ENCODE data around the gene AHDC1. TPM values are rescaled to one million over a fixed set of nuclear protein-coding genes. Genes with fewer than 3 reads are reported as not detected.

Gene AHDC1
- total RNA-seq, 2 experiments from 2014 or later = 10.3 to 12.1 TPM

DNA sequence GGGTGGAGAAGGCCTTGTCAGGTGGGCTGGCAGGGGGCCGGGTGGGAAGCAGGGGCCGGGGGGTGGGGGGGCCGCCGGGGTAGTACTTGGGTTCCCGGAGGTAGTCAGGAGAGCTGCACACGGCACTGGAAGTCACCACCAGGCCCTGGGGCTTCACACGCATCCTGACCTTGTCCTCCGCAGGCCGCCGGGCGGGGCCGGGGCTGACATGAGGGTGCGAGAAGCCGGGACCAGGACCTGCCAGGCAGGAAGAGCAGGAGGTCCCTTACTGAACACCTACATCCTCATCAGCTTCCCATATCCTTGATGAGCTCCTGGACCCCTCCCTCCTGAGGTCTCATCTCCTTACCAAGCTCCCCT is 52.0 kb downstream of the AHDC1 start:
- no peak overlapping the region for H3K27ac Mint-ChIP-seq
- peaks cover 3% of the 10 kb centered on the region for H3K36me3 Mint-ChIP-seq (ENCODE audit: low read depth)
- ATAC-seq = no peak
- H3K27me3 Mint-ChIP-seq = no peaks in the 10 kb centered on the region
- intact Hi-C loops (cut with DNase I, micrococcal nuclease) = no loop called here
- peaks cover 14% of the 10 kb centered on the region for H3K4me1 Mint-ChIP-seq
- H3K4me3 Mint-ChIP-seq = no peak overlapping the region
- no peaks in the 10 kb centered on the region for H3K9me3 Mint-ChIP-seq (ENCODE audit: low read depth)
- no peak for DNase-seq
- CTCF ChIA-PET = no interaction called here
- POLR2A ChIA-PET = no interaction called here

DNA sequence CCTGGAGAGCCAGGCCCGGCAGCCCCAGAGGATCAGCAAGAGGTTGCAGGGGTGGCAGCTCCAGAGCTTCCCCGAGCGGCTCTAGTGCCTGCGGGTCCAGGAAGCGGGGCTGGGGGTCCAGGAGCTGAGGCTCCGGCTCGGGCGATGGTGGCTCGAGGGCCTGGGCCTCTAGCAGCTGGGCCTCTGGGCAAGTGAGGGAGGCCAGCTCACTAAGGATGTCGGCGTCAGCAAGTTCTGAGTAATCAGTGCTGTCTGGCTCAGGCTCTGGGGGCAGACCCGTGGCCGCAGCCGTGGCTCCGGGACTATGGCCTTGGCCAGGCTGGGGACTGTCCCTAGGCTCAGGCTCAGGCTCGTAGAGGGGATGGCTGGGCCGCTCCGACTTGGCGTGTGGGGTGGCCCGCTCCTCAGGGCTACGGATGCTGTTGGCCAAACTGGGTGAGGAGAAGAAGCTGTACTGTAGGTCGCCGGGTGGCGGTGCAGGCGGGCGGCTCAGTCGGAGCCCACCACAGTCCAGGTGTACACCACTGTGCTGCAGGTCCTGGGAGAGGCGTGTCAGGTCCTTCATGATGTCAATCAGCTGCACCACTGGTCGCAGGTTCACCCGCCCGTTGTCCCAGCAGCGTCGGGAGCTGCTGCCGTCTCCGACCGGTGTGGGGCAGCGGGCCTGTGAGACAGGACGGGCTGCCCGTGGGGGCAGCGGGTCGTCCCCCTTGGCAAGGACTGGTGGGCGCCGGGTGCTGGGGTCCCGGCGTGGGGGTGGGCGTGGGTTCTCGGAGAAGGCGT is 52.6 kb downstream of the AHDC1 start:
- no peaks in the 10 kb centered on the region for H3K27me3 Mint-ChIP-seq
- no peak for ATAC-seq
- ChIA-PET POLR2A (no interaction called here), CTCF (interaction anchor here (0.8 kb wide), 1 partner anchor 442 kb away, joined by 3 read pairs; no protein-coding TSS in a partner anchor)
- no peak for DNase-seq
- peaks cover 10% of the 10 kb centered on the region for H3K4me1 Mint-ChIP-seq
- peaks cover 3% of the 10 kb centered on the region for H3K36me3 Mint-ChIP-seq (ENCODE audit: low read depth)
- H3K9me3 Mint-ChIP-seq (ENCODE audit: low read depth) = no peaks in the 10 kb centered on the region
- intact Hi-C loops (cut with DNase I, micrococcal nuclease) = no loop called here
- H3K27ac Mint-ChIP-seq = no peak overlapping the region
- H3K4me3 Mint-ChIP-seq = no peak overlapping the region

DNA sequence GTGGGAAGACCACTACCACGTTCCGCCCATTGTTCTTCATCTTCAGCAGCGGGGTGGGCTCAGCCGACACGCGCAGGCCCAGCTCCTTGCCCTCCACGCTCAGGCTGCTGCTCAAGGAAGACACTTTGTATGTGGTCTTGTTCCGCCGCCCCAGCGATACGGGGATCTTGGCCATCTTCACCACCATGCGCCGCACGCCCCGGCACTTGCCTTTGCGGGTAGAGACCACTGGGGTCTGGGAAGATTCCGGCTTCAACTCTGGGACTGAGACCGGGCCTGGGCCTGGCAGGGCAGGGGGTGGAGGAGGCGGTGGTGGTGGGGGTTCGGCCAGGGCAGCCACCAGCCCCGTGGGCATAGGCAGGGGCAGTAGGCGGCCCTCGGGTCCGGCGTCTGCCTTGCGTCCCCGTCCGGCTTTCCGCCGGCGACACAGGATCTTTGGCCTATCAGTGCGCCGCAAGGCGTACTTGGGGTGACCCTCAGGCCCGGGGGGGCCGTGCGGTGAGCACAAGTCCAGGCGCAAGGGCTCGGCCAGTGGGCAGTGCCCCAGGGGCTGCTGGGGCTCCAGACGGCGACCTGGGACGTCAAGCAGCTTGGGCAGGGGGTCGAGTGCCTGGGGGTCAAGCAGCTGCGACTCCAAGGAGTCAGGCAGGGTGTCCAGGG is 53.3 kb downstream of the AHDC1 start:
- no peaks in the 10 kb centered on the region for H3K27me3 Mint-ChIP-seq
- peaks cover 2% of the 10 kb centered on the region for H3K4me1 Mint-ChIP-seq
- DNase-seq (no peak), ATAC-seq (no peak)
- H3K4me3 Mint-ChIP-seq = no peak overlapping the region
- ChIA-PET CTCF (interaction anchor here (0.8 kb wide), 1 partner anchor 442 kb away, joined by 3 read pairs; no protein-coding TSS in a partner anchor), POLR2A (no interaction called here)
- H3K27ac Mint-ChIP-seq = no peak overlapping the region
- peaks cover 3% of the 10 kb centered on the region for H3K36me3 Mint-ChIP-seq (ENCODE audit: low read depth)
- no peaks in the 10 kb centered on the region for H3K9me3 Mint-ChIP-seq (ENCODE audit: low read depth)
- intact Hi-C loops (cut with DNase I, micrococcal nuclease) = no loop called here

DNA sequence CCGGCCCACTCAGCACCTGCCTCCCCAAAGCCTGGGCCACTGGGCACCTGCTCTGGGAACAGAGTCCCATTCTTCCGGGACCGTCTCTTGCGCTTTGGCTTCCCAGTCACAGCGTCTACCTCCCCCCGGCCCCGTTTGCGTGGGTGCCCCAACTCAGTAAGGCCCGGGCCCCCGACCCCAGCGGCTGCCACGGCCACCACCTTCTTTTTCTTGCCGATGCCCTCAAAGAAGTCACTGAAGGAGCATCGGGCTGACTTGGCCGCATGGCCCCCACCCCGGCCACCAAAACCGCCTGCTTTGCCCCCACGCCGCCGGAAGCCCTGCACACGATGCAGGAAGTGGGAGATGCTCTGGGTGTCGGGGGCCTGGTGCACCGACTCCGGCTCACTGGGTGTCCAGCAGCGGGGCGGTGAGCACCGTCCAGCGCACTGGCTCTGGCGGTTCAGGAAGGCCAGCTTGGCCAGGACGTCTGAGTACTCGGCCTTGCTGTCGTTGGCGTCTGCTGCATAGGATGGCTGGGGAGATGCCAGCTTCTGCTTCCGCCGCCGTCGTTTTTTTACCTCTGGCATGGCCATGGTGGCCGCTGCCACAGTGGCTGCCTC is 54.0 kb downstream of the AHDC1 start:
- H3K9me3 Mint-ChIP-seq (ENCODE audit: low read depth) = no peaks in the 10 kb centered on the region
- CTCF ChIA-PET = no interaction called here
- no peaks in the 10 kb centered on the region for H3K27me3 Mint-ChIP-seq

DNA sequence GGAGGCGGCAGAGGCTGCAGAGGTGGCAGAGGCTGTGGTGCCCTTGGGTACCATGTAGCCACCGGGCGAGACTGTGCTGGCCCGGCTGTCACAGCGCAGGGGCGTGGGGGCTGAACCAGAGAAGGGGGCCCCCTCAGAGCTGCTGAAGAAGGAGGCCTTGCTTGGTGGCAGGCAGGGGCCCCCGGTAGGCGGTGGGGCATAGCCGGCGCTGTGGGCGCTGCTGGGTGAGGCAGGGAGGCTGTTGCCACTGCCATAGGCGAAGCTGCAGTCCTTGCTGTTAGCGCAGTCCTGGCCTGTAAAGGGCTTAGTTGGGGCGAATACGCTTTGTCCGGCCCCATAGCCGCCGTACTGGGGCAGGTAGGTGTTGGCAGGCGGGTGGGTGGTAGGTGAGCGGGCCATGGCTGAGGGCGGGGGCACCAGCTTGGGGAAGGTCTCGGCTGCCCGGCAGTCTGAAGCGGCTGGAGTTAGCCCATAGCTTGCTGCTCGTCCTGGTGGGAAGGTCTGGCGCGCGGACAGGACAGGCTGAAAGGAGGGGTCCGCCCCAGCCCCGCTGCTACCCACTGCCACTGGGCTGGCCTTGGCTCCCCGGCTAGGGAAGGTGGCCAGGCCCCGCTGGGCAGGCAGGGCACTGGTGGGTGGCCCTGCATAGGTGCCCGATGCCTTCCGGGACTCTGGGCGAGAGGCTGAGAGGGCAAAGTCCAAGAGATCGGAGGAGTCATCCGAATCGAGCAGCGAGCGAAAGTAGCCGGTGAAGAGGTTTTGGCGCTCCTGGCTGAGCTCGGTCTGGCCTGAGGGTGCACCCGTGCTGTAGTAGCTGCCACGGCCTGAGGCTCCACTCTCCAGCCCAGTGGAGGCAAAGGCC is 54.9 kb downstream of the AHDC1 start:
- CTCF ChIA-PET = interaction anchor here (1.0 kb wide), 1 partner anchor 58 kb away, joined by 3 read pairs; no protein-coding TSS in a partner anchor

More for the DNA sequence above, 54.0 kb downstream of the AHDC1 start:
- intact Hi-C loops (cut with DNase I, micrococcal nuclease) = no loop called here
- H3K36me3 Mint-ChIP-seq (ENCODE audit: low read depth) = peaks cover 3% of the 10 kb centered on the region
- ATAC-seq (no peak), DNase-seq (no peak)
- H3K27ac Mint-ChIP-seq = no peak overlapping the region
- POLR2A ChIA-PET = no interaction called here
- peaks cover under 1% of the 10 kb centered on the region for H3K4me1 Mint-ChIP-seq
- no peak overlapping the region for H3K4me3 Mint-ChIP-seq

DNA sequence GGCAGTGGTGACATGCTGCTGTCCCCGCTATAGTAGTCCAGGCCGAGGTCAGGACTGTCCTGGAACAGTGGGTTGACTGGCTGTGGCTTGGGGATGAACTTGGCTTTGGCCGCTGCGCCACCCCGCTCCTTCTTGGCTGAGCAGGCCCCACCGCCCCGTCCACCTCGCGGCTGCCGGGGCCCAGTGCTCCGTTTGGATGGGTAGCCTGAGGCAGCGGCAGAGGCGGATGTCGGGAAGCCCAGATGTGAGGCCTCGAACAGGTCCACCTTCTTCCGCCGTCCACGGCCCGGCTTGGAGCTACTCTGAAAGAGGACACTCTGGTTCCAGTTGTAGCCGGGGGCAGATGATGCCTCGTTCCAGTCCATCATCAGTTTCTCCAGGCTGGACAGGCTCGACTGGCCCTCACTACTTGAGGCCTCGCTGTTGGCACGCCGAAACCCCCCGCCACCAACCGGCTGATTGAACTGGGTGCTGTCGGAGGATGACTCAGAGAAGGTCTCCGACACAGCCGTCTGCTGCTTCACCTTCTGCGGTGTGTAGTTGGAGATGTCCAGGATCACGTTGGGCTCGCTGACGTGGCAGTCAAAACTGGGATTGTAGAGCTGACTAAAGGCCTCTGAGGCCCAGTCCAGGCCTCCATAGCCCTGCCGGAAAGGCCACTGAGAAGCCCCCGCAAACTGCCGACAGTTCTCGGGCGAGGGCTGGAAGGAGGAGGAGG is 55.6 kb downstream of the AHDC1 start:
- CTCF ChIA-PET = interaction anchor here (1.0 kb wide), 1 partner anchor 58 kb away, joined by 3 read pairs; no protein-coding TSS in a partner anchor
- no peaks in the 10 kb centered on the region for H3K4me1 Mint-ChIP-seq
- H3K4me3 Mint-ChIP-seq = no peak overlapping the region
- intact Hi-C loops (cut with DNase I, micrococcal nuclease) = no loop called here
- H3K9me3 Mint-ChIP-seq (ENCODE audit: low read depth) = no peaks in the 10 kb centered on the region
- peaks cover 3% of the 10 kb centered on the region for H3K36me3 Mint-ChIP-seq (ENCODE audit: low read depth)
- no peak for ATAC-seq
- H3K27ac Mint-ChIP-seq = no peak overlapping the region
- no peak for DNase-seq
- H3K27me3 Mint-ChIP-seq = no peaks in the 10 kb centered on the region
- POLR2A ChIA-PET = no interaction called here

More for the DNA sequence above, 54.9 kb downstream of the AHDC1 start:
- intact Hi-C loops (cut with DNase I, micrococcal nuclease) = no loop called here
- Mint-ChIP-seq H3K36me3 (ENCODE audit: low read depth) (peaks cover 3% of the 10 kb centered on the region), H3K4me1 (no peaks in the 10 kb centered on the region), H3K9me3 (ENCODE audit: low read depth) (no peaks in the 10 kb centered on the region), H3K27me3 (no peaks in the 10 kb centered on the region), H3K4me3 (no peak overlapping the region), H3K27ac (no peak overlapping the region)
- POLR2A ChIA-PET = no interaction called here
- DNase-seq (no peak), ATAC-seq (no peak)

DNA sequence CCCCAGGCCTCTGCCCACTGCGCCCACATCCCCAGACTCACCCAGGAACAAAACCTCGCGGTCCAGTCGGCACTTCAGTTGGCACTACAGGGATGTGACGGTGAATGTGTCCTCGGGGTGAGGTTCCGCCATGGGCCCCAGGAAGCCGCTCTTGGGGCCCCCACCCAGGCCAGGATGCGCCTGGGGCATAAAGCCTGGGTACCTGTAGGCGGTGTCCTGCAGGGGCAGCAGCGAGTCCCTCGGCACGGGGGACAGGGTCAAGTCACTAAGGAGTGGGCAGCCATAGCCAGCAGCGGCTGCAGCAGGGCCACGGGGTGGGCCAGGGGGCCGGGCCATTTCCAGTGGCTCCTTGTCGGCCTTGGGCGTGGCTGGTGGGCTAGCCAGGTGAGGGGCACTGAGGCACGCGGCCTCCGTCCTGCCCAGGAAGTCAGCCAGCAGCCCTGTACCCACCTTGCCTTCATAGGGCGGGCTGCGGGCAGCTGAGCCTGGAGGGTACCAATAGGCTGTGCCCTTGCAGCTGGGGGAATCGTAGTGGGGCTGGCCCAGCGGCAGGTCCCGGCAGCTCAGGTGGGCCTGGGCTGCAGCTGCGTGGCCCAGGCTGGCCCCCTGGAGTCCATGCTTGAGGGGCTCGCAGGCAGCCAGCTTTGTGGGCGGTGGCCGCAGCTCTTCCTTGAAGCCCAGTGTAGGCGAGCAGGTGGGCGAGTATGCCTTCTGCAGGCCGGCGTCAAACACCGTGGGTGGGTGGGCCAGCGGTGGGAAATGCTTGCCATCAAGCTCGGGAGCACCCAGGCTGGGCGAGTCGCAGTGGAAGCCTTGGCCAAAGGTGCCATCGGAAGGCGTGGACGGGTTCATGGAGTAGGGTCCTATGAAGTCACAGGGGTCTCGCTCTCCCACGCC is 56.5 kb downstream of the AHDC1 start:
- Mint-ChIP-seq H3K27ac (no peak overlapping the region), H3K27me3 (no peaks in the 10 kb centered on the region), H3K36me3 (ENCODE audit: low read depth) (peaks cover 3% of the 10 kb centered on the region), H3K4me1 (peaks cover 3% of the 10 kb centered on the region), H3K9me3 (ENCODE audit: low read depth) (no peaks in the 10 kb centered on the region), H3K4me3 (no peak overlapping the region)
- ChIA-PET CTCF (interaction anchor here (0.8 kb wide), 1 partner anchor 9 kb away, joined by 3 read pairs; no protein-coding TSS in a partner anchor), POLR2A (no interaction called here)
- intact Hi-C loops (cut with DNase I, micrococcal nuclease) = no loop called here
- DNase-seq = no peak
- no peak for ATAC-seq

DNA sequence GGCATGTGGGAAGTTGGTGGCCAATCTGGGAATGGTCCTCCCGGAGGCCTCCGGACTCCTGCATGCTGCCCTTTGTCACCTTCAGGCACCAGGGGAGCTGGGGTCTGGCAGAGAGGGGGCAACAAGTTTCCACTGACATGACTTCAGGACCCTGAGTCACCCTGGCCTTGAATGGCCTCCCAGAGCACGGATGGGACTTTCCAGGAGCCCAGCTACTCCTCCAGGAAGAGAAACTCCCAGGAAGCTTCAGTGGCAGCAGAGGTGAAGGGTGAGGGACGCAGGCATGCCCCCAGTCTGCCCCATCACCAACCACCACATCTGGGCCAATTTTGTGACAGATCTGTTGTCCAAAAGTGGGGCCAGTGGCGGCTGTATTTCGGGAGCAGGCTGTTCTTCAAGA is 58.1 kb downstream of the AHDC1 start:
- no peak for ATAC-seq
- Mint-ChIP-seq H3K27ac (no peak overlapping the region), H3K27me3 (no peaks in the 10 kb centered on the region), H3K4me1 (peaks cover 7% of the 10 kb centered on the region), H3K9me3 (ENCODE audit: low read depth) (no peaks in the 10 kb centered on the region), H3K4me3 (no peak overlapping the region), H3K36me3 (ENCODE audit: low read depth) (peaks cover 3% of the 10 kb centered on the region)
- POLR2A ChIA-PET = no interaction called here
- intact Hi-C loops (cut with DNase I, micrococcal nuclease) = no loop called here
- no peak for DNase-seq
- CTCF ChIA-PET = interaction anchor here (1.4 kb wide), 1 partner anchor 11 kb away, joined by 4 read pairs; no protein-coding TSS in a partner anchor

DNA sequence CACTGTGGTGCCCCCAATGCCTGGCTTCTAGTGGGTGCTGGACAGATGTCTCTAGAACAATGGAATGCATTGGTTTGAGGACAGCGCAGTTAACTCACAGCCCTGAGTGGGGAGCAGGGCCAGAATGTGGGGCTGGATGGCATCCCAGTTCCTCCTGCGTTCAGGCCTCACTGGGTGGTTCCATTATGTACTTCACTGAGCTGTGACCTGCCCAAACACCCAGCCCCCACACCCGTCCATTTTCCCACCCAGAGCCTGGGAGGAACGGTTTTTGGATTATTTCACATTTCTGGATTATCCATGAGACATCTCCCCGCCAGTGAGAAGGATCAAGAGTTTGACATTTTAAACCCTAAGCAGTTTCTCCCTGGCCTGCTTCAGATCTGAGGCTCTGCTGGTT is 58.7 kb downstream of the AHDC1 start:
- POLR2A ChIA-PET = no interaction called here
- CTCF ChIA-PET = interaction anchor here (0.7 to 3.6 kb wide), 6 partner anchors 11 to 129 kb away, joined by 3 to 14 read pairs (median 4); no protein-coding TSS in a partner anchor

DNA sequence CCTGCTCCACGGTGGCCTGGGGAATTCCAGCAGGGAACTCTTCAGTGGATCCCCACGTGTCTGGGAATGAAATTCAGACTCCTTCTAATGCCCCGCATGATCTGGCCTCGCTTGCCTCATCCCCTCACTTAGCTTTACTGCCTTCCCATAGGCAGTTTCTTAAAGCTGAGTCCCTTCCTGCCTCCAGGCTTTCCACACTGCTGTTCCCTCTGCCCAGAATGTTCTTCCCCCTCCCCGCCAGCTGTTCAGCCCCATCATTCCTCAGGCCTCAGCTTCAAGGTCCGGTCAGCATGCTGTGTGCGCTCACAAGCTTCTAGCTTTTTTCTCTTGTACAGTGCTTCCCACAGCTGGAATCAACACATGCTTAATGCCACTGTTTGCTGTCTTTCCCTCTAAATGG is 59.1 kb downstream of the AHDC1 start:
- Mint-ChIP-seq H3K4me1 (peaks cover 13% of the 10 kb centered on the region), H3K9me3 (ENCODE audit: low read depth) (no peaks in the 10 kb centered on the region), H3K4me3 (no peak overlapping the region), H3K27ac (no peak overlapping the region), H3K27me3 (no peaks in the 10 kb centered on the region), H3K36me3 (ENCODE audit: low read depth) (peaks cover 2% of the 10 kb centered on the region)
- ChIA-PET POLR2A (no interaction called here), CTCF (interaction anchor here (0.7 to 3.6 kb wide), 6 partner anchors 12 to 129 kb away, joined by 3 to 14 read pairs (median 4); no protein-coding TSS in a partner anchor)
- no peak for DNase-seq
- ATAC-seq = no peak
- intact Hi-C loops (cut with DNase I, micrococcal nuclease) = no loop called here

More for the DNA sequence above, 58.7 kb downstream of the AHDC1 start:
- Mint-ChIP-seq H3K4me1 (peaks cover 12% of the 10 kb centered on the region), H3K27ac (no peak overlapping the region), H3K27me3 (no peaks in the 10 kb centered on the region), H3K4me3 (no peak overlapping the region), H3K9me3 (ENCODE audit: low read depth) (no peaks in the 10 kb centered on the region), H3K36me3 (ENCODE audit: low read depth) (peaks cover 3% of the 10 kb centered on the region)
- DNase-seq (no peak), ATAC-seq (no peak)
- intact Hi-C loops (cut with DNase I, micrococcal nuclease) = no loop called here
